ENCODE measurements around the gene HKDC1.

Gene HKDC1

GRCh38 chr10:69311309-69311708, 91.2 kb downstream of the HKDC1 start:
- TF ChIP-seq, protein P1, sequence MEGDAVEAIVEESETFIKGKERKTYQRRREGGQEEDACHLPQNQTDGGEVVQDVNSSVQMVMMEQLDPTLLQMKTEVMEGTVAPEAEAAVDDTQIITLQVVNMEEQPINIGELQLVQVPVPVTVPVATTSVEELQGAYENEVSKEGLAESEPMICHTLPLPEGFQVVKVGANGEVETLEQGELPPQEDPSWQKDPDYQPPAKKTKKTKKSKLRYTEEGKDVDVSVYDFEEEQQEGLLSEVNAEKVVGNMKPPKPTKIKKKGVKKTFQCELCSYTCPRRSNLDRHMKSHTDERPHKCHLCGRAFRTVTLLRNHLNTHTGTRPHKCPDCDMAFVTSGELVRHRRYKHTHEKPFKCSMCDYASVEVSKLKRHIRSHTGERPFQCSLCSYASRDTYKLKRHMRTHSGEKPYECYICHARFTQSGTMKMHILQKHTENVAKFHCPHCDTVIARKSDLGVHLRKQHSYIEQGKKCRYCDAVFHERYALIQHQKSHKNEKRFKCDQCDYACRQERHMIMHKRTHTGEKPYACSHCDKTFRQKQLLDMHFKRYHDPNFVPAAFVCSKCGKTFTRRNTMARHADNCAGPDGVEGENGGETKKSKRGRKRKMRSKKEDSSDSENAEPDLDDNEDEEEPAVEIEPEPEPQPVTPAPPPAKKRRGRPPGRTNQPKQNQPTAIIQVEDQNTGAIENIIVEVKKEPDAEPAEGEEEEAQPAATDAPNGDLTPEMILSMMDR (IDR thresholded peaks at IDR 0.05; ENCODE audit: low read depth, low read length, missing control alignments) = no peak
- no peak overlapping the region for H3K4me3 ChIP-seq (replicated peaks; ENCODE audit: low read depth, low read length)
- no peak for DNase-seq (ENCODE audit: extremely low read depth, low read depth)

DNA sequence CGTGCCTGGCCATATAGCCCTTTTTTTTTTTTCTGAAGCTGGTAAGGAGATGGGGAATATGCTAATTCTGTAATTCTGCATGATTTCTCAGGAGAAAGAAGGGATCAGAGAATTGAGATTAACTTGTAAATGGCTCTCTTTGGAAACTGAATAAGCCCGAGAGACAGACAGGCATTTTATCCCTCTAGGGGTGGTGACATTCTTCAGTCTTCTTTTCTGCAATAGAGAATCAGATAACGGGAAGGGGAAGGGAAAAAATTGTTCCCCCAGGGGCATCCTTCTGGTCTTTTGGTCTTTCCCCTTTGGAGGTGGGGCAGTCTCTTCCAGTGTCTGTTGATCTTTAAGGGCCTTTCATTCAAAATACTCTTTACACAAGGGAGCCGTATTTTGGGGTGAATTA, 92.4 kb downstream of the HKDC1 start:
- no peak overlapping the region for H3K4me3 ChIP-seq (replicated peaks; ENCODE audit: low read depth, low read length)
- no peak for DNase-seq (ENCODE audit: extremely low read depth, low read depth)
- TF ChIP-seq, protein P1 (IDR thresholded peaks at IDR 0.05; ENCODE audit: low read depth, low read length, missing control alignments) = no peak

GRCh38 chr10:69315100-69315542, 95.0 kb downstream of the HKDC1 start:
- TF ChIP-seq, protein P1 (IDR thresholded peaks at IDR 0.05; ENCODE audit: low read depth, low read length, missing control alignments) = no peak
- no peak for DNase-seq (ENCODE audit: extremely low read depth, low read depth)
- H3K4me3 ChIP-seq (replicated peaks; ENCODE audit: low read depth, low read length) = no peak overlapping the region

DNA sequence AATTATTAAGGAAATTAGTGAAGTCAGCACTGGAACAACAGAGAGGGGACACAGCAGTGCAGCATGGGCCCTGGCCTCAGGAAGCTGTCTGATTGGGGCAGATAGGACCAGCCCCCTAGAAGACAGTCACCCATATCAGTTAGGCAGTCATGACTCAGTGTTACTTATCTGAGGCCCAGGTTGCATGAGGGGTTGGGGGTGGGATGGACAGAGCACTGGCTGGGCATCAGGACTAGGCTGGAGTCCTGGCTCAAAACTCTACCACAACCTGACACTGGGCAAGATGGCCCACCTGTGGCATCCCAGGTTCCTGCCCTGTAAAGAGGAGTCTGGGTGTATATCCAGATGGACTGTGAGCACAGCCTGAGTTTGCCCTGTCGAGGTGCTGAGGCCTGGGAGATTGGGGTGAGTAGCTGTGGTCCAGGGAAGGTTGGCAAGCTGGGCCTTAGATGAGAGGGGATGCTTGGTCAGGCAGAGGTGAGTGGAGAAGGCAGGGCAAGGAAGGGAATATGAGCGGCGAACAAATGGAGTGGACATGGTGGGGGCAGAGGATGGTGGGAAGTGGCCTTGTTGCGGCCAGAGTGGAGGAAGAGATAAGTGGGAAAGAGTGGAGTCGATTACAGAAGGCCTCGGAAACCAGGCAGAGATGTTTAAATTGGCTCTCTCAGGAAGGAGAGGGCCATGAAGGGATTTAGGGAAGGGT, 95.6 kb downstream of the HKDC1 start:
- no peak overlapping the region for H3K4me3 ChIP-seq (replicated peaks; ENCODE audit: low read depth, low read length)
- no peak for DNase-seq (ENCODE audit: extremely low read depth, low read depth)
- TF ChIP-seq, protein P1 (IDR thresholded peaks at IDR 0.05; ENCODE audit: low read depth, low read length, missing control alignments) = no peak

GRCh38 chr10:69316313-69317059, 96.4 kb downstream of the HKDC1 start:
- DNase-seq (ENCODE audit: extremely low read depth, low read depth) = no peak
- H3K4me3 ChIP-seq (replicated peaks; ENCODE audit: low read depth, low read length) = no peak overlapping the region
- TF ChIP-seq, protein P1 (IDR thresholded peaks at IDR 0.05; ENCODE audit: low read depth, low read length, missing control alignments) = no peak

All from HFF-Myc (cell line).